Liver (tissue), 3 donors: ENCODE results near the gene CTSH.

Experiments used
- CTCF ChIP-seq: fragments of 150-350 bp; IDR thresholded peaks from 2 replicates; pipeline ENCODE4 v1.5.1; 2017; ENCODE audit warnings: improper control_type of control experiment, low read depth, low read length; ENCODE audit not compliant: missing input control
- RAD21 ChIP-seq, 2 donors: IDR thresholded peaks; 2 replicates each; pipeline ENCODE4 v1.6.1; 2016; ENCODE audit warnings: antibody characterized with exemption in 2 of 2, mild to moderate bottlenecking in 2 of 2
- SP1 ChIP-seq: IDR thresholded peaks from 2 replicates; pipeline ENCODE4 v1.6.1; 2018; ENCODE audit warnings: antibody characterized with exemption, mild to moderate bottlenecking
- TF ChIP-seq, protein P1 (sequence below): IDR thresholded peaks from 2 replicates; pipeline ENCODE4 v1.6.1; 2016; ENCODE audit warnings: antibody characterized with exemption, mild to moderate bottlenecking
- donor health status: healthy.
- donor health status: healthy.

DNA sequence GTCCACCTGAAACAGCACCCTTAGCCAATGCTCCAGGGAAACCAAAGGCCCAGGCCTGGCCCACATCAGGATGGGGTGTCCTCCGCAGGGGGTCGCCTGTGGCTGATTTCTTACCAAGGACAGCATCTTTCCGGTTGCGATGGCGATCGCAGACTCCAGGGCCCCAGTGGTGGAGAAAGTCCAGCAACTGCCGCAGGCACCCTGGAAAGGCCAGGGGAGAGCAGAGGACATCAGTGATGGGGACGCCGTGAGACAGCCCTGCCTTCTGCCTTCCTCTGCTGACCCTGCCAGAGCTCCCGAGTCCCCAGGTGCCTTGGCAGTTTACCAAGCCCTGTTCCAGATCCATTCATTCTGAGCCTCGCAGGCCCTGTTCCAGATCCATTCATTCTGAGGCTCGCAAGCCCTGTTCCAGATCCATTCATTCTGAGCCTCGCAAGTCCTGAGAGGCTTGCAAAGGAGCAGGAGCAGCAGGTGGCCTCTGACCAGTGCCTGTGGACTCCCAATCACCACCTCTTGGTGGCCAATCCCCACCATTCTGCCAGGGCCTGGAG, 12.5 kb downstream of the CTSH start:
- TF ChIP-seq SP1 (no peak), CTCF (no peak), RAD21 (IDR thresholded peaks at IDR 0.05) (no peak)
- TF ChIP-seq, protein P1, sequence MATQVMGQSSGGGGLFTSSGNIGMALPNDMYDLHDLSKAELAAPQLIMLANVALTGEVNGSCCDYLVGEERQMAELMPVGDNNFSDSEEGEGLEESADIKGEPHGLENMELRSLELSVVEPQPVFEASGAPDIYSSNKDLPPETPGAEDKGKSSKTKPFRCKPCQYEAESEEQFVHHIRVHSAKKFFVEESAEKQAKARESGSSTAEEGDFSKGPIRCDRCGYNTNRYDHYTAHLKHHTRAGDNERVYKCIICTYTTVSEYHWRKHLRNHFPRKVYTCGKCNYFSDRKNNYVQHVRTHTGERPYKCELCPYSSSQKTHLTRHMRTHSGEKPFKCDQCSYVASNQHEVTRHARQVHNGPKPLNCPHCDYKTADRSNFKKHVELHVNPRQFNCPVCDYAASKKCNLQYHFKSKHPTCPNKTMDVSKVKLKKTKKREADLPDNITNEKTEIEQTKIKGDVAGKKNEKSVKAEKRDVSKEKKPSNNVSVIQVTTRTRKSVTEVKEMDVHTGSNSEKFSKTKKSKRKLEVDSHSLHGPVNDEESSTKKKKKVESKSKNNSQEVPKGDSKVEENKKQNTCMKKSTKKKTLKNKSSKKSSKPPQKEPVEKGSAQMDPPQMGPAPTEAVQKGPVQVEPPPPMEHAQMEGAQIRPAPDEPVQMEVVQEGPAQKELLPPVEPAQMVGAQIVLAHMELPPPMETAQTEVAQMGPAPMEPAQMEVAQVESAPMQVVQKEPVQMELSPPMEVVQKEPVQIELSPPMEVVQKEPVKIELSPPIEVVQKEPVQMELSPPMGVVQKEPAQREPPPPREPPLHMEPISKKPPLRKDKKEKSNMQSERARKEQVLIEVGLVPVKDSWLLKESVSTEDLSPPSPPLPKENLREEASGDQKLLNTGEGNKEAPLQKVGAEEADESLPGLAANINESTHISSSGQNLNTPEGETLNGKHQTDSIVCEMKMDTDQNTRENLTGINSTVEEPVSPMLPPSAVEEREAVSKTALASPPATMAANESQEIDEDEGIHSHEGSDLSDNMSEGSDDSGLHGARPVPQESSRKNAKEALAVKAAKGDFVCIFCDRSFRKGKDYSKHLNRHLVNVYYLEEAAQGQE, result no peak
